Adipocyte (in vitro differentiated cells): ENCODE measurements around the gene CTR9.
A peak's percentile ranks its signal among the peaks of the same experiment; 100 is the strongest.

Experiments used
- DNase-seq: peaks from one replicate; pipeline ENCODE4 v3.0.0-alpha.2; 2015; ENCODE audit warnings: low read depth
- H3K27me3 ChIP-seq: replicated peaks from 2 replicates; pipeline ENCODE4 v1.7.0; 2013; ENCODE audit warnings: mild to moderate bottlenecking, low read length, moderate library complexity; ENCODE audit not compliant: control insufficient read depth, insufficient read depth
- H3K36me3 ChIP-seq: 2 replicates; pipeline ENCODE4 v1.7.0; 2013; ENCODE audit warnings: low read length, mild to moderate bottlenecking, moderate library complexity; ENCODE audit not compliant: control insufficient read depth, insufficient read depth, severe bottlenecking
- H3K4me1 ChIP-seq: 2 replicates; pipeline ENCODE4 v1.7.0; 2013; ENCODE audit warnings: mild to moderate bottlenecking, low read length, moderate library complexity; ENCODE audit not compliant: control insufficient read depth, insufficient read depth
- H3K4me3 ChIP-seq: 2 replicates; pipeline ENCODE4 v1.7.0; 2013; ENCODE audit warnings: mild to moderate bottlenecking, low read length, moderate library complexity
- H3K9ac ChIP-seq: 2 replicates; pipeline ENCODE4 v1.7.0; 2013; ENCODE audit warnings: mild to moderate bottlenecking, low read length, moderate library complexity
- H3K9me3 ChIP-seq: 2 replicates; pipeline ENCODE4 v1.7.0; 2013; ENCODE audit warnings: mild to moderate bottlenecking, low read length, moderate library complexity; ENCODE audit not compliant: control insufficient read depth

CTR9 gene

DNA sequence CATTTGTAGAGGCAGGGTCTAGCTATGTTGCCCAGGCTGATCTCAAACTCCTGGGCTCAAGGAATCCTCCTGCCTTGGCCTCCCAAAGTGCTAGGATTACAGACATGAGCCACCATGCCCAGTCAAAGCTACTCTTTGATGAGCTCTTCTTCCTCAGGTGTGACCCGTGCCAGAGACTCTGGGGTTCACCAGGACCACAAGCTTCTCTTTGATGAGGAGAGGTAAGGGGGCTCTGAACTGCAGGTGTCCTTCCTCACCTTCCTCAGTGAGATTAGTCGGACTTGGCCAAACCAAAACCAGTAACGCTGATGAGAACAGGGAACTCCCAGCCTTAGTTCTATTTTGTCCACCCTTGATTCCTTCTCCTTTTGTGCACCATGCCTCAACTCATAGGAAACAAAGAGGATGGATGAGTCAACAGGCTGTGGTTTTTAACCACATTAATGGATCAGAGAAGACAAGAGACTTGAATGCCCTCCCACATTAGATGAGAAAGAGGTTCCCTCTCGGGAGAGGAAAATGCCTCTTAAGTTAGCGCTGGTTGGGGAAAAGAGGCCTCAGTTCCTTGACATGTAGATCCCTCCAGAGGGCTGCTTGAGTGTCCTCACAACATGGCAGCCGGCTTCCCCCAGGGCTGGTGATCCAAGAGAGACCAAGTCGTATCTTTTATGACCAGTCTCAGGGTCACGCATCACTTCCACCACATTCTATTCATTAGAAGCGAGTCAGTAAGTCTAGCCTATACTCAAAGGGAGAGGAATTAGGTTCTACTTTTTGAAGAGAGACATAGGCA is 25.7 kb upstream of the CTR9 start:
- Histone ChIP-seq H3K9ac (no peak overlapping the region), H3K36me3 (no peaks in the 10 kb centered on the region), H3K4me1 (peaks cover 34% of the 10 kb centered on the region), H3K4me3 (no peak overlapping the region), H3K9me3 (no peaks in the 10 kb centered on the region), H3K27me3 (no peaks in the 10 kb centered on the region)
- no peak for DNase-seq

DNA sequence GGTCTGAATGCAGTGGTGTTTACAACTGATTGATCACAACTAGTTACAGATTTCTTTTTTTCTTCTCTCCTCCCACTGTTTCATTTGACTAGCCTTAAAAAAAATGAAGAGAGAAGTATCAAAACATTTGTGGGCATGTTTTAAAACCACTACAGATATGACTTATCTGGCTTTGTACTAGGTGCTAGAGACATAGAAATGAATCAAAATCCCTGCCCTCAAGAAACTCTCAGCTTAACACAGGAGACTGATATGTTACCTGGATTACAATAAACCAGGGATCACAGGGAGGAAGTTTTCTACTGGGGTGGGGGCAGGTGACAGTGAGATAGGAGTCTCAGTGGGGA is 25.2 kb upstream of the CTR9 start:
- no peak overlapping the region for H3K4me3 ChIP-seq
- no peak for DNase-seq

DNA sequence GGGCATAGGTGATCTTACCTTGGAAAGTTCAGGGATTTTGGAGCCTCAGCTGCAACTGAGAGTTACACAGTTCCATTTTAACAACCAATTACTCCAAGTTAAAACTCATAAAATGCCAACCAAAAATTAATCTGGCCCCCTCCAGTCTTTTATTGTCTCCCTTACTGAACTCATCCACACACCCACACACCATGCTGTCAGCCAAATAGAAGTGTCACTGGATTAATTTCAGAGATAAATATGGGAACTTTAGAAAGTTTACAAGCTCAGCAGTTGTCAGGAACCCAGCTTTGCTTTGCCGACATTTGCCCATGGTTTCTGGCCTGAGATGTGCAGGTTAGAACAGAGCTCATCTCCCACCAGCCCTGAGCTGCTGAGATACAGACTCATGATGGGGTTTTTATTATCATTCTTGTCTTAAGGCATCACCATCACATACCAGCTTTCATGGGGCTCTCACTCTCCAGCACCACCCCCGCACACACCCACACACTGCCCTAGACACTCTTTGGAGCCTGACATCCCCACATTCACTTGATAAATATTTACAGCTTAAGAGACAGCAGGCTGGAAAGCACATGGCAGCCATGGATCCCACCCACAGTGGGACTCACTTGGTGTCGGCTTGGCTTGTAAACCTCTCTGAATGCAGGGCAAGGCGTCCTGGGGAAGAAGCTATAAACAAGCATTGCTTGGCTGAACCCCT is 23.7 kb upstream of the CTR9 start:
- H3K4me3 ChIP-seq = no peak overlapping the region
- no peak for DNase-seq
- H3K4me1 ChIP-seq = peaks cover 37% of the 10 kb centered on the region
- H3K9ac ChIP-seq = peak overlapping the region; percentile 47
- H3K27me3 ChIP-seq = no peaks in the 10 kb centered on the region
- H3K36me3 ChIP-seq = no peaks in the 10 kb centered on the region
- peaks cover 8% of the 10 kb centered on the region for H3K9me3 ChIP-seq

More for the DNA sequence above, 25.2 kb upstream of the CTR9 start:
- no peaks in the 10 kb centered on the region for H3K9me3 ChIP-seq
- H3K36me3 ChIP-seq = no peaks in the 10 kb centered on the region
- H3K4me1 ChIP-seq = peaks cover 37% of the 10 kb centered on the region
- H3K27me3 ChIP-seq = no peaks in the 10 kb centered on the region
- H3K9ac ChIP-seq = no peak overlapping the region

DNA sequence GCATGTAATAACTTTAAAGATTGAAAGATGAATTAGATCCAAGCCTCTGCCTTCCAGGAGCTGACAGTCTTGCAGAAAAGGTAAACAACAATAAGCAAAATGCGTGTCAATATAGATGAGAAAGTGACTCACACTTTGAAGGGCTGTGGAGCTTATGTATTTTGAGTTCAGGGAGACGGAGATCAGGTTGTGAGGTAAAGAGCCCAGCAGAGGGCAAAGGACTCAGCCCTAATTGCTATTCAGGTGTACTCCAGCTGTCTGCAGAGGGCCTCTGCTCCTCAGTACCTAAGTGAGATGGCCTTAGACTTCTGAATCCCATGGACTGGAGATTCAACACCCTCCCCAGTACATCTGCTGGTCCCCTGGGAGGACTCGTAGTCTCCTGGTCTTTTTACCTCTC is 22.9 kb upstream of the CTR9 start:
- Histone ChIP-seq H3K27me3 (no peaks in the 10 kb centered on the region), H3K4me3 (no peak overlapping the region), H3K4me1 (peaks cover 37% of the 10 kb centered on the region), H3K9me3 (peaks cover 8% of the 10 kb centered on the region), H3K9ac (peak overlapping the region; percentile 47), H3K36me3 (no peaks in the 10 kb centered on the region)
- no peak for DNase-seq

DNA sequence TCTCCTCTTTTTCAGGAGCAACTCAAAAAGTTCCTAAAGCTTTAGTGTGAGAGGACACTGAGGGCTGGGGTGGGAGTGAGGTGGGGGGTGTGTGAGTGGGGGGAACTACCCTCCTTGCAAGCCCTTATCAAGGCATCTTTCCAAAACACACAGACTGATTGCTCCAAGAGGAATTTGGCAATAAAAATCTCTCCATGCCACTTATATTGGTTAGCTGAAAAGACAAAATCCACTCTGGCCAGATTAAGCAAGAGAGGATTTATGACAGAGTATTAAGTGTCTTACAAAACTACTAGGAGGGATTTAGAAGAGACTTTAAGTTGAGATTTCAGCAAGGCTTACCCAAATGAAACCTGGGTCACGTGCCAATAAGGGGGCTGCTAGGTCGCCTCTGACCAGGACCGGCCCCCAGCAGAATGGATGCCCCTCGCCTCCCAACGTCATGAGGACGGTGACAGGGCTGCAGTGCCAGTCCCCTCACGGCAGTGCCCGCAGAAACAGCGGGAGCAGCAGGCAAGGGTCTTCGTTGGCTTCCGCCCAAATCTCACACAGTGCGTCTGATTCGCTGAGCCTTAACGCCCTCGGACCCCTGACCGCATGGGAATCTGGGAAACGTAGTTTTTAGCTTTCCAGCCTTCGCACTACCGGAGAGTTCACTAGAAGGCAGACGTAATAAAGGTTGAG is 22.1 kb upstream of the CTR9 start:
- Histone ChIP-seq H3K4me1 (peaks cover 38% of the 10 kb centered on the region), H3K27me3 (no peaks in the 10 kb centered on the region), H3K9me3 (peaks cover 8% of the 10 kb centered on the region), H3K4me3 (no peak overlapping the region), H3K36me3 (no peaks in the 10 kb centered on the region), H3K9ac (peak overlapping the region; percentile 72)
- DNase-seq = peak; percentile 67

DNA sequence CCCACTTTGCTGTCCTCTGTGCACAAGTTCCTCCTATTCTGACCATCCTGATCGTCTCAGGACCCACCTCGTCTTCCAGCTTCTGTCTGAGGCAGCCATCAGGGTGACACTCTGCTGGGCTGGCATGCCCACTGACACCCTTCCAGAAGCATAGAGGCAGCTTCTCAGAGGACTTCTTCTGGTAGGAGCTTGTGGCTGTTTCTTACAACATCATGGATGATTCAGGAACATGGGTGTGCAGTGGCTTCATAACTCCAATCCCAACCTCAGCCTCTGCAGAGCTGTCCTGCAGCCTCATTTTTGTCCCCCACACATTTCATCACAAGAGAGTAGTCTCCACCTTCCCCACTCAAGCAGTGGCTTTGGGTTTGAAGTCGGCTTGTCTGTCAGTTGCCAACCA is 20.9 kb upstream of the CTR9 start:
- Histone ChIP-seq H3K4me3 (no peak overlapping the region), H3K36me3 (no peaks in the 10 kb centered on the region), H3K9ac (peak overlapping the region; percentile 72), H3K9me3 (peaks cover 8% of the 10 kb centered on the region), H3K4me1 (peaks cover 49% of the 10 kb centered on the region), H3K27me3 (no peaks in the 10 kb centered on the region)
- no peak for DNase-seq

DNA sequence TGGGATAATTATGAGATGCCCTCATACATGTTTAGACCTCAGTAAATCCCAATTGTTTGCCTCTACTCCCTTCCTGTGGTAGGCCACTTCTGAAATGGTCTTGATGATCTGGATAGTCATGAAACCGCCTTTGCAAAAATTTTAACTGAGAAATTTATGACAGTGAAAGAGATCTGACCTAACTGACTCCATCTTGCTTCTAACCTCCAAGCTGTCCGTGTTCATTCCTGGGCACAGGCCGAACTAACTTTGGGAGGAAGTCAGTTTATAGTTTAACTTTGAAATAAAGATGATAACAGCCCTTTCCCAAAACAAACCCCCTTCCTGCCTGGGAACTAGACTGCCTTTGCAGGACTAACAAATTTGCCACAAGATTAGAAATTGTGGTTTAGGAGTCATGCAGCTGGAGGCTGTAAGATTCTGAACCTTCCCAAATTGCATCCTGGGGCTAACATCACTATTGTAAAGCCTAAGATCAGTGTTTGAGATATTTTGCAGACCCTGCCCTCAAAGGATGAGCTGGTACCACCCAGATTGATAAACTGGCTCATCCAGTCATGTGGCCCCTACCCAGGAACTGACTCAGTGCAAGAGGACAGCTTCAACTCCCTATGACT is 19.9 kb upstream of the CTR9 start:
- H3K27me3 ChIP-seq = no peaks in the 10 kb centered on the region
- no peak overlapping the region for H3K9ac ChIP-seq
- no peaks in the 10 kb centered on the region for H3K36me3 ChIP-seq
- peaks cover 8% of the 10 kb centered on the region for H3K9me3 ChIP-seq
- no peak for DNase-seq
- no peak overlapping the region for H3K4me3 ChIP-seq
- peaks cover 56% of the 10 kb centered on the region for H3K4me1 ChIP-seq

DNA sequence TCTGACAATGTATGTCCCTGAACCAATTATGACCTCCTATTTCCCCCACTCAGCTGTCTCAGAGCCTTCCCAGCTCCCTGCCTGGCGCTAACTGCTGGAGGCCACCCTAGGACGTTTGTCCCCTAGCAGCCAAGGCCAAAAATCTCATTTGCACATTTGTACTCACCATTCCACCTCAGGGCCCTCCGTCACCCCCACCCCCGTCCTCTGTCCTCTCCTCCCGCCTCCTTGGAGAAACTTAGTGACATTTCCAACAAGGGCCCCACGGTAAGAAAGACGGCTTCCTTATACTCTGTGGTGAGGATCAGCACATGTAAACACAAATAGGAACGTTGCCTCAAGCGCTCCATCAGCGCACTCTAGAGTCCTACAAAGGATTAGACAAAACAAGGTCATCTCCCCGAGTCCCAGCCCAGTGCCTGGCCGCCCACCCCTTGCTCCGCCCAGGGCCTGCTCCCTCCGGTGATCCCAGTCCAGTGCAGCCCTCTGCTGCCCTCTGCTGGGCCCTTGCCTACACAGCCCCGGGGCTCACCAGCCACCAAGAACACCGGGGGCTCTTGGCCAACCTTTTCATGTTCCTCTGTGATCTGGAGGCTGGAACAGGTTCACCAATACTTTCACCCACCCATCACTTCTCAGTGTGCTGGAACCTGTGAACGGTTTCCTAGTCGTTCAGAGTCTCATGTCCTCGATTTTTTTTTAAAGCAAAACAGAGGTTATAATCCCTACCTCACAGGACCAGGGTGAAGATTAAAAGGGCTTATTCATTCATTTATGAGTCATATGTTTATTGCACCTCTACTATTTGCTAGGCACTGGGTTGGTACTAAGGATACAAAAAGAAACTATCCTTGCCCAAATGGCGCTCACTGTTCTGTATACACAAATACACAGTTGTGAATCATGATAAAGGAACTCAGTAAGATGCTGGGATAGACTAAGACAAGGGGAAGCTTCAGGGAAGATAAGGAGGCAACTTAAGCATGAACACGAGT is 15.3 kb upstream of the CTR9 start:
- Histone ChIP-seq H3K27me3 (no peaks in the 10 kb centered on the region), H3K36me3 (no peaks in the 10 kb centered on the region), H3K9ac (peak overlapping the region; percentile 83), H3K4me3 (peak overlapping the region; percentile 48), H3K4me1 (peaks cover 23% of the 10 kb centered on the region), H3K9me3 (peaks cover 8% of the 10 kb centered on the region)
- DNase-seq = peak; percentile 98

DNA sequence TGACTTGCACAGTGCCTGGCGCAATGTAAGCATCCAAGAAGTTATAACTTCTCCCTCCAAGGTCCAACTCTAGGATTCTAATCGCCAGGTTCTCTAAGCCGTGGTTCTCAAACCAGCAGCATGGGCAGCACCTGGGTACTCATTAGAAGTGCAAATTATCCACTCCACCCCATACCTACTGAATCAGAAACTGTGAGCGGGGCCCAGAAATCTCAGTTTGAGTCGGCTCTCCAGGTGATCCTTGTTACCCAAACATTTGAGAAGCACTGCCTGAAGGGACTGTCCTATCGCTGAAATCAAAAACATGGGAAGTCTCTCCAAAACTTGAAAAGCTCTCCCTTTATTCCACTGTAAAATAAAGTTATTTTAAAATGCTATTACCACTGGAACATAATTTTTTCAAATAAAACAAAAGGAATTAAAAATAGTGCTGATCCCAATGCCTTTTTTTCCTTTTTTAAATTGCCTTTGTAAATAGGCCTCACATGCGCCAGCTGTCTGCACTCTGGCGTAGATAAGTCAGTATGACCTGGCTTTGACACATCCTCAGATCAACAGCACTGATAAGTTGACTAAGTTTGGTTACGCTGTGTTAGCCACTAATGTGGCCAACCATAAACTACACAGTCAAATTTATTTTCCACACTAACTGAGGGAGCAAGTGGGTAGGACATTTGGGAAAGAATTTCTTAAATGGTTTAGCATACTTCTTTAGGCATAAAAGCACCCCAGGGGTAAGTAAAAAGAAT is 8.4 kb upstream of the CTR9 start:
- H3K27me3 ChIP-seq = no peaks in the 10 kb centered on the region
- H3K9ac ChIP-seq = no peak overlapping the region
- peak; percentile 64 for DNase-seq
- peaks cover 2% of the 10 kb centered on the region for H3K4me1 ChIP-seq
- no peaks in the 10 kb centered on the region for H3K9me3 ChIP-seq
- no peak overlapping the region for H3K4me3 ChIP-seq
- no peaks in the 10 kb centered on the region for H3K36me3 ChIP-seq
